K562 (cell line): ENCODE measurements around the gene DBH.

ENCODE experiments used
- FOSL1 ChIP-seq: fragments of 200-800 bp; sonication (Bioruptor generic); conservative IDR thresholded peaks from 2 replicates; pipeline ENCODE4 v1.6.1; 2016; ENCODE audit warnings: missing genetic modification characterization, missing compliant biosample characterization
- POLR2A ChIP-seq: fragments of 450-650 bp; conservative IDR thresholded peaks from 2 replicates; pipeline ENCODE4 v1.6.1; 2016
- SIN3B ChIP-seq: fragments of 450-650 bp; IDR thresholded peaks from 2 replicates; pipeline ENCODE4 v1.6.1; 2017; ENCODE audit warnings: low read depth, mild to moderate bottlenecking, moderate library complexity
- TCF3 ChIP-seq: sonication (generic); formaldehyde crosslinking; IDR thresholded peaks from 2 replicates; pipeline ENCODE4 v1.4.0; 2020; ENCODE audit warnings: mild to moderate bottlenecking, missing genetic modification reagents
- ZNF263 ChIP-seq: sonication (generic); formaldehyde crosslinking; IDR thresholded peaks from 2 replicates; pipeline ENCODE4 v1.8.0; 2022; ENCODE audit warnings: mild to moderate bottlenecking, missing genetic modification reagents, borderline replicate concordance
- ZNF384 ChIP-seq: IDR thresholded peaks from 2 replicates; pipeline ENCODE4 v1.6.1; 2012; ENCODE audit warnings: low read depth, low read length, improper control_type of control experiment
- TF ChIP-seq, protein P1 (sequence below), 2 experiments: fragments of 200-800 bp in 1 of 2; sonication (Bioruptor generic) in 1 of 2; sonication (generic) in 1 of 2; formaldehyde crosslinking in 1 of 2; IDR thresholded peaks in 1 of 2; conservative IDR thresholded peaks in 1 of 2; 2 replicates each; pipeline versions ENCODE4 v1.5.0 to v1.6.1; 2016 to 2020; ENCODE audit warnings: missing compliant biosample characterization in 1 of 2, missing genetic modification characterization in 1 of 2, missing genetic modification reagents in 1 of 2

DNA sequence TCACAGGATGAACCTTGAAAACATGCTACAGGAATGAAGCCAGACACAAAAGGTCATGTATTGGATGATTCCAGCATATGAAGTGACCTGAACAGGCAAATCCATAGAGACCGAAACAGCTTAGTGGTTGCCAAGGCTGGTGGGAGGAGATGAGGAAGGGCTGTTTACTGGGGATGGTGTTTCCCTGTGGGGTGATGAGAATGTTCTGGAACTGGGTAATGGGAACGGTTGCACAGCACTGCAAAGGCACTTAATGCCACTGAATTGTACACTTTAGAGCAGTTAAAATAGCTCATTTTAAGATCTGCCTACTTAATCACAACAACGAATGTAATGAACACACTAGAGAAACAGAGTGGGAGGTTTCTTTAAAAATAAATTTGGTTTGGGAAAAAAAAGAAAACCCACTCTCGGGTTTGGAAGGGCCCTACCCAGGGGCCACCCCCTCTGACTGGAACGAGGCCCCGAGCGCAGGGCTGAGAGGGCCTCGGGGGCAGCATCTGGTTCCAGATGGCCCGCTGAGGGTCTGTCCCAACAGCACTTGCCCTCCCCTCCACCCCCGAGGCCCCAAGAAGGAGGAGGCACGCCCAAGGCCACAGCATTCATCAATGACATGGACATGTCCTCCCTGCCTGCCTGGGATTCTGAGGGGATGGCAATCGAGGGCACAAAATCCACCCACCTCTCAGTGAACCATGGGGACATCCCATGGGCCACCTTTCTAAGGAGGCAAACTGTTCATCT is 70.3 kb downstream of the DBH start:
- TF ChIP-seq, protein P1, sequence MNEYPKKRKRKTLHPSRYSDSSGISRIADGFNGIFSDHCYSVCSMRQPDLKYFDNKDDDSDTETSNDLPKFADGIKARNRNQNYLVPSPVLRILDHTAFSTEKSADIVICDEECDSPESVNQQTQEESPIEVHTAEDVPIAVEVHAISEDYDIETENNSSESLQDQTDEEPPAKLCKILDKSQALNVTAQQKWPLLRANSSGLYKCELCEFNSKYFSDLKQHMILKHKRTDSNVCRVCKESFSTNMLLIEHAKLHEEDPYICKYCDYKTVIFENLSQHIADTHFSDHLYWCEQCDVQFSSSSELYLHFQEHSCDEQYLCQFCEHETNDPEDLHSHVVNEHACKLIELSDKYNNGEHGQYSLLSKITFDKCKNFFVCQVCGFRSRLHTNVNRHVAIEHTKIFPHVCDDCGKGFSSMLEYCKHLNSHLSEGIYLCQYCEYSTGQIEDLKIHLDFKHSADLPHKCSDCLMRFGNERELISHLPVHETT (CRISPR knock-in tag; conservative IDR thresholded peaks at IDR 0.05 in 1 of 2, IDR thresholded peaks at IDR 0.05 in 1 of 2): no peak
- no peak for TF ChIP-seq POLR2A
- TF ChIP-seq TCF3: no peak
- TF ChIP-seq FOSL1 (tag): no peak
- no peak for TF ChIP-seq ZNF263 (CRISPR knock-in tag)
- TF ChIP-seq ZNF384: no peak
- no peak for TF ChIP-seq SIN3B
